Heart right ventricle (tissue), 16 donors: ENCODE results near the gene ORAI3. TPM values are rescaled to one million over a fixed set of nuclear protein-coding genes. Genes with fewer than 3 reads are reported as not detected.

Experiments
- ATAC-seq, 8 donors: fragments of 200-7000 bp; cut with Tn5 transposase; one replicate each; pipeline ENCODE4 v1.9.1; 2020; ENCODE audit warnings: mild to moderate bottlenecking in 8 of 8, moderate library complexity in 8 of 8, moderate number of reproducible peaks in 1 of 8
- DNase-seq, 2 donors: peaks; one replicate each; pipeline ENCODE4 v3.0.0-alpha.2; 2020
- H3K27ac ChIP-seq, 10 donors: fragments of 200-600 bp; sonication (generic) in 2 of 10; one replicate each; pipeline versions ENCODE4 v1.5.0 to v1.8.0; 2020 to 2022; ENCODE audit warnings: mild to moderate bottlenecking in 3 of 10
- H3K27me3 ChIP-seq, 7 donors: fragments of 200-600 bp; one replicate each; pipeline ENCODE4 v1.8.0; 2021 to 2022; ENCODE audit warnings: mild to moderate bottlenecking in 2 of 7
- H3K36me3 ChIP-seq, 9 donors: fragments of 200-600 bp; sonication (generic) in 1 of 9; one replicate each; pipeline versions ENCODE4 v1.5.0 to v1.8.0; 2020 to 2022; ENCODE audit warnings: mild to moderate bottlenecking in 2 of 9
- H3K4me1 ChIP-seq, 9 donors: fragments of 200-600 bp; sonication (generic) in 1 of 9; one replicate each; pipeline versions ENCODE4 v1.5.0 to v1.8.0; 2020 to 2022; ENCODE audit warnings: mild to moderate bottlenecking in 4 of 9
- H3K4me3 ChIP-seq, 10 donors: fragments of 200-600 bp; sonication (generic) in 2 of 10; one replicate each; pipeline versions ENCODE4 v1.5.0 to v1.8.0; 2020 to 2022; ENCODE audit warnings: mild to moderate bottlenecking in 7 of 10, moderate library complexity in 2 of 10
- H3K9me3 ChIP-seq, 11 donors: fragments of 200-600 bp in 10 of 11; sonication (generic) in 2 of 11; one replicate each; pipeline versions ENCODE4 v1.5.0 to v1.8.0; 2013 to 2022; ENCODE audit warnings: mild to moderate bottlenecking in 2 of 11, control low read depth in 1 of 11, moderate library complexity in 1 of 11
- WGBS, 2 donors: extraction: QIAGEN DNeasy Blood & Tissue Kit; methylation state at CpG; one replicate each; pipeline ENCODE4 v1.1.7; 2013; ENCODE audit warnings: inconsistent platforms in 1 of 2; 5-methylcytosine and 5-hydroxymethylcytosine counted together
- intact Hi-C, 10 donors: fragments of 100-400 bp; cut with DNase I; formaldehyde crosslinking; loops; one replicate each; pipeline versions ENCODE4 v1.11.1 to v1.14.2; 2022
- polyA plus RNA-seq, 2 donors: library from polyadenylated mRNA; stranded (reverse); fragments of 200-250 nt; gene quantifications; one replicate each; pipeline ENCODE4 v1.2.3, GENCODE V29; 2013
- total RNA-seq, 10 donors: library from RNA; stranded (reverse); fragmentation: NEBNext Ultra II Directional in 3 of 10; extraction: Animal tissue kit (Norgen Biotek cat#: 25700) in 3 of 10; gene quantifications; one replicate each; pipeline versions ENCODE4 v1.2.1 to v1.2.4, GENCODE V29; 2021 to 2023
- TF ChIP-seq, protein P1 (sequence below), 9 donors: fragments of 200-600 bp; sonication (generic) in 2 of 9; IDR thresholded peaks; one replicate each; pipeline versions ENCODE4 v1.5.0 to v1.8.0; 2021 to 2022; ENCODE audit warnings: antibody characterized with exemption in 9 of 9, mild to moderate bottlenecking in 5 of 9, moderate library complexity in 1 of 9
- donor health status: Arrhythmogenic right ventricular cardiomyopathy.
- donor health status: ischemic (EF 13 %, LVEDD 7.1; RV severe dilation, severe dysfunction).
- donor health status: healthy with polysubstance abuse.
- donor health status: DM: no; HTN: yes; CAD: no.
- donor health status: DM: no; HTN: no; CAD: no.
- donor health status: ischemic (EF 25% LVEDD 6.9; RV normal size, moderate dysfunction).
- donor health status: ischemic (EF 25% LVEDD 5.7; RV mildly dilated, moderate dysfunction).
- donor health status: healthy.
- donor health status: DM: yes; HTN: yes; CAD: no.
- donor health status: Ischemic cardiomyopathy.
- donor health status: ischemic (EF 35%, LVEDD 5.7; RV mildly dilated, moderate dysfunction).
- donor health status: nonischemic (EF 11% LVEDD 7.7; RV severe dilation, severe dysfunction).
- donor health status: DM: yes; HTN: yes; CAD: no.
- donor health status: PGD.
- donor health status: ischemic (EF 29% LVEDD 5.4; RV normal size, mild dysfunction).
- donor health status: nonischemic (EF 23%, LVEDD 6.1; RV moderate dilation, normal function).

The ORAI3 gene
- total and polyA plus RNA-seq, 12 donors: 7.8 to 19.8 (median 11.4) TPM

- Histone ChIP-seq H3K36me3 (peaks cover 0 to 100% (median 13%) of the 10 kb centered on the region in 9 donors), H3K27ac (no peak overlapping the region), H3K27me3 (no peaks in the 10 kb centered on the region), H3K9me3 (no peaks in the 10 kb centered on the region), H3K4me1 (peaks cover 0 to under 1% (median 0%) of the 10 kb centered on the region in 9 donors), H3K4me3 (no peak overlapping the region)
- ATAC-seq: no peak
- TF ChIP-seq, protein P1, sequence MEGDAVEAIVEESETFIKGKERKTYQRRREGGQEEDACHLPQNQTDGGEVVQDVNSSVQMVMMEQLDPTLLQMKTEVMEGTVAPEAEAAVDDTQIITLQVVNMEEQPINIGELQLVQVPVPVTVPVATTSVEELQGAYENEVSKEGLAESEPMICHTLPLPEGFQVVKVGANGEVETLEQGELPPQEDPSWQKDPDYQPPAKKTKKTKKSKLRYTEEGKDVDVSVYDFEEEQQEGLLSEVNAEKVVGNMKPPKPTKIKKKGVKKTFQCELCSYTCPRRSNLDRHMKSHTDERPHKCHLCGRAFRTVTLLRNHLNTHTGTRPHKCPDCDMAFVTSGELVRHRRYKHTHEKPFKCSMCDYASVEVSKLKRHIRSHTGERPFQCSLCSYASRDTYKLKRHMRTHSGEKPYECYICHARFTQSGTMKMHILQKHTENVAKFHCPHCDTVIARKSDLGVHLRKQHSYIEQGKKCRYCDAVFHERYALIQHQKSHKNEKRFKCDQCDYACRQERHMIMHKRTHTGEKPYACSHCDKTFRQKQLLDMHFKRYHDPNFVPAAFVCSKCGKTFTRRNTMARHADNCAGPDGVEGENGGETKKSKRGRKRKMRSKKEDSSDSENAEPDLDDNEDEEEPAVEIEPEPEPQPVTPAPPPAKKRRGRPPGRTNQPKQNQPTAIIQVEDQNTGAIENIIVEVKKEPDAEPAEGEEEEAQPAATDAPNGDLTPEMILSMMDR (IDR thresholded peaks at IDR 0.05): no peak
- no peak for DNase-seq
- 93% methylated on average over 61 to 62 of the region's 62 CpGs for WGBS, 2 donors
- intact Hi-C loops: loop anchor here in 9 of 10 donors (5.0 to 10.0 kb wide), 12 partner anchors 53 to 895 kb away; partner anchors contain the start of genes STX4 (in 2 of the 9), ZNF267 (in 2 of the 9), ZNF843 (in 2 of the 9) and PRSS53 (in 1 of the 9)
Observed at GRCh38 chr16:30979170-30980022, 30.5 kb downstream of the ORAI3 start.

DNA sequence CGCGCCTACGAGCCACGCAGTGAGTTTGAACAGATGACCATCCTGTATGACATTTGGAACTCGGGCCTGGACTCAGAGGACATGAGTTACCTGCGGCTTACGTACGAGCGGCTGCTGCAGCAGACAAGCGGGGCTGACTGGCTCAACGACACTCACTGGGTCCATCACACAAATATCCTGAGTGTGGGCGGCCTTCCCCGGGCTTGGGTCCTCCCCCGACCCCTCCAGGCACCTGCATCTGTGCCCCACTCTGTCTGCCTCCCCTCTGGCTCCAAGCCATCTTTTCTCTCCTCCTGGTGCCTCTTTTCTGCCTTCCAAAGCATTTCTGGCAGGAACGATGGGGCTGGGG, 31.1 kb downstream of the ORAI3 start:
- DNase-seq (no peak), ATAC-seq (no peak)
- peaks cover 0 to 99% (median 11%) of the 10 kb centered on the region in 9 donors for H3K36me3 ChIP-seq
- H3K4me1 ChIP-seq: peaks cover 0 to 6% (median 4%) of the 10 kb centered on the region in 9 donors
- H3K27ac ChIP-seq: no peak overlapping the region
- no peak overlapping the region for H3K4me3 ChIP-seq
- TF ChIP-seq, protein P1 (IDR thresholded peaks at IDR 0.05): no peak
- H3K9me3 ChIP-seq: no peaks in the 10 kb centered on the region
- 87 to 93% methylated on average over 15 of the region's 15 CpGs for WGBS, 2 donors
- intact Hi-C loops: loop anchor here in 9 of 10 donors (5.0 to 10.0 kb wide), 12 partner anchors 52 to 895 kb away; partner anchors contain the start of genes STX4 (in 2 of the 9), ZNF267 (in 2 of the 9), ZNF843 (in 2 of the 9) and PRSS53 (in 1 of the 9)
- no peaks in the 10 kb centered on the region for H3K27me3 ChIP-seq

DNA sequence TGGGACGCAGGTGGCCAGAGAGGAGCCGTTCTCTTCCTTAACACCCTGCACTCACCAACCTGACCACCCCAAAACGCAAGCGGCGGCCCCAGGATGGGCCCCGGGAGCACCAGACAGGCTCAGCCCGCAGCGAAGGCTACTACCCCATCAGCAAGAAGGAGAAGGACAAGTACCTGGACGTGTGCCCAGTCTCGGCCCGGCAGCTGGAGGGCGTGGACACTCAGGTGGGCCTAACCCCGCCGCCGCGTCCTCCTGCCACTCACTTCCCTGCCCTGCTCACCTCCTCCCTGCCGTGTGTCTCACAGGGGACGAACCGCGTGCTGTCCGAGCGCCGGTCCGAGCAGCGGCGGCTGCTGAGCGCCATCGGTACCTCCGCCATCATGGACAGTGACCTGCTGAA, 31.6 kb downstream of the ORAI3 start:
- no peak overlapping the region for H3K4me3 ChIP-seq
- TF ChIP-seq, protein P1 (IDR thresholded peaks at IDR 0.05): no peak
- ATAC-seq (no peak), DNase-seq (no peak)
- 88 to 91% methylated on average over 29 of the region's 29 CpGs for WGBS, 2 donors
- H3K9me3 ChIP-seq: no peaks in the 10 kb centered on the region
- H3K36me3 ChIP-seq: peaks cover 0 to 94% (median 11%) of the 10 kb centered on the region in 9 donors
- H3K27me3 ChIP-seq: no peaks in the 10 kb centered on the region
- intact Hi-C loops: loop anchor here in 9 of 10 donors (5.0 to 10.0 kb wide), 12 partner anchors 52 to 894 kb away; partner anchors contain the start of genes STX4 (in 2 of the 9), ZNF267 (in 2 of the 9), ZNF843 (in 2 of the 9) and PRSS53 (in 1 of the 9)
- no peak overlapping the region for H3K27ac ChIP-seq
- peaks cover 2 to 11% (median 8%) of the 10 kb centered on the region in 9 donors for H3K4me1 ChIP-seq

DNA sequence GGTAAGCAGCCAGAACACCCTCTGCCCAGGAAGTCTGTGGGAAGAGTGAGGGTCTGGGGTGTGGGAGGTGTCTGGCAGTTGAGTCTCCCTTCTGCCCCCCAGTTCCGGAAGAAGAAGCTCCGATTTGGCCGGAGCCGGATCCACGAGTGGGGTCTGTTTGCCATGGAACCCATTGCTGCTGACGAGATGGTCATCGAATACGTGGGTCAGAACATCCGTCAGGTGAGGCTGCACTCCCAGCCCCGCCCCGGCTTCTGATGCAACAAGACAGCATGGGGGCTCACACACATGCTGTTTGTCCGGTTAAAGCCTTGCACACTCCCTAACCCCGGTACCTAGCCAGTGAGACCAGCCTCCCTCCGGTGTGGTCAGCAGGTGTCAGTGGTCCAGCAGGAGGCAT, 32.1 kb downstream of the ORAI3 start:
- Histone ChIP-seq H3K36me3 (peaks cover 0 to 89% (median 11%) of the 10 kb centered on the region in 9 donors), H3K27ac (no peak overlapping the region), H3K4me3 (no peak overlapping the region), H3K4me1 (peaks cover 8 to 16% (median 13%) of the 10 kb centered on the region in 9 donors), H3K9me3 (no peaks in the 10 kb centered on the region), H3K27me3 (no peaks in the 10 kb centered on the region)
- intact Hi-C loops: loop anchor here in 9 of 10 donors (5.0 to 10.0 kb wide), 12 partner anchors 51 to 894 kb away; partner anchors contain the start of genes STX4 (in 2 of the 9), ZNF267 (in 2 of the 9), ZNF843 (in 2 of the 9) and PRSS53 (in 1 of the 9)
- WGBS, 2 donors: 95 to 96% methylated on average over 14 of the region's 14 CpGs
- ATAC-seq (no peak), DNase-seq (no peak)
- TF ChIP-seq, protein P1 (IDR thresholded peaks at IDR 0.05): no peak
